K562 (cell line): Measurements from ENCODE around the gene LSM14B. TPM values are rescaled to one million over a fixed set of nuclear protein-coding genes. Genes with fewer than 3 reads are reported as not detected.
A peak's percentile ranks its signal among the peaks of the same experiment; 100 is the strongest.

Experiments used
- ATAC-seq: fragments of 200-7000 bp; cut with Tn5 transposase; 3 replicates; pipeline ENCODE4 v1.9.1; 2020; ENCODE audit warnings: moderate library complexity
- BruUV-seq: library from RNA; stranded (reverse); fragments of 400-500 nt; replicated peaks from 2 replicates; lab custom pipeline; 2021; lab: Mats Ljungman, UMichigan
- CTCF ChIA-PET: fragments of 300-600 bp; formaldehyde crosslinking; extraction: SDS; loops from one replicate; lab custom pipeline; 2021; ENCODE audit warnings: low intra/inter-chr PET ratio; lab: Yijun Ruan, JAX
- POLR2A ChIA-PET: fragments of 300-600, 350-650 bp; sonication (Branson Sonifier 250); formaldehyde crosslinking; extraction: SDS; loops from one replicate; lab custom pipeline; 2021; ENCODE audit warnings: antibody characterized with exemption, inconsistent platforms; lab: Yijun Ruan, JAX
- DNase-seq, 4 experiments: peaks; one replicate each; pipeline versions ENCODE4 v3.0.0 to v3.0.0-alpha.2; 2011 to 2018; ENCODE audit warnings: low spot score in 3 of 4, mixed read lengths in 3 of 4; ENCODE audit errors: extremely low read depth in 1 of 4
- FAIRE-seq: peaks from 2 replicates; lab custom pipeline; 2011; peaks lifted over from hg19 to GRCh38; lab: Jason Lieb, UNC
- H2AFZ ChIP-seq: 2 replicates; pipeline ENCODE4 v1.6.0; 2011; ENCODE audit warnings: low read depth, low read length, control low read depth, inconsistent platforms
- H3K27ac ChIP-seq: fragments of 200-600 bp; 3 replicates; pipeline ENCODE4 v1.8.0; 2011; ENCODE audit warnings: low read depth, mild to moderate bottlenecking, control low read depth, inconsistent platforms, low read length, moderate library complexity, mixed read lengths; ENCODE audit errors: extremely low read depth
- H3K27me3 ChIP-seq, 2 experiments: fragments of 300-600 bp in 1 of 2; 2 replicates in 1 of 2; 3 replicates in 1 of 2; pipeline versions ENCODE4 v1.6.0 to v1.8.0; 2011; ENCODE audit warnings: inconsistent platforms in 2 of 2, low read length in 2 of 2, mild to moderate bottlenecking in 1 of 2, mixed read lengths in 1 of 2, moderate library complexity in 1 of 2; ENCODE audit not compliant: control insufficient read depth in 2 of 2, insufficient read depth in 2 of 2
- H3K36me3 ChIP-seq: fragments of 300-600 bp; 3 replicates; pipeline ENCODE4 v1.8.0; 2011; ENCODE audit warnings: mild to moderate bottlenecking, low read length, inconsistent platforms; ENCODE audit not compliant: control insufficient read depth, insufficient read depth
- H3K4me1 ChIP-seq, 2 experiments: fragments of 200-600 bp in 1 of 2; replicated peaks in 1 of 2; 2 replicates in 1 of 2; 3 replicates in 1 of 2; pipeline versions ENCODE4 v1.5.1 to v1.8.0; 2011; ENCODE audit warnings: inconsistent platforms in 2 of 2, low read length in 2 of 2, mild to moderate bottlenecking in 1 of 2, mixed read lengths in 1 of 2, moderate library complexity in 1 of 2; ENCODE audit not compliant: control insufficient read depth in 2 of 2, insufficient read depth in 2 of 2
- H3K4me2 ChIP-seq: 2 replicates; pipeline ENCODE4 v1.6.1; 2011; ENCODE audit warnings: low read length, control low read depth, inconsistent platforms, mixed read lengths; ENCODE audit not compliant: insufficient read depth
- H3K4me3 ChIP-seq: fragments of 200-600 bp; sonication (generic), shearing (Covaris generic); 2 replicates; pipeline ENCODE4 v1.5.1; 2016; ENCODE audit warnings: control low read depth, inconsistent platforms
- H3K79me2 ChIP-seq: fragments of 200-600 bp; 3 replicates; pipeline ENCODE4 v1.8.0; 2011; ENCODE audit warnings: low read length, inconsistent platforms; ENCODE audit not compliant: control insufficient read depth, insufficient read depth
- H3K9ac ChIP-seq, 2 experiments: 2 replicates each; pipeline versions ENCODE4 v1.6.0 to v1.6.1; 2011; ENCODE audit warnings: low read depth in 2 of 2, low read length in 2 of 2, control low read depth in 1 of 2, inconsistent platforms in 1 of 2, mild to moderate bottlenecking in 1 of 2, mixed read lengths in 1 of 2; ENCODE audit not compliant: insufficient read depth in 1 of 2
- H3K9me1 ChIP-seq: one replicate; pipeline ENCODE4 v1.6.0; 2011; ENCODE audit warnings: inconsistent platforms, mild to moderate bottlenecking, low read length, moderate library complexity; ENCODE audit not compliant: control insufficient read depth, insufficient read depth
- H3K9me3 ChIP-seq: replicated peaks from 2 replicates; pipeline ENCODE4 v1.5.1; 2011; ENCODE audit warnings: low read depth, low read length, inconsistent platforms; ENCODE audit not compliant: control insufficient read depth, insufficient read depth
- H4K20me1 ChIP-seq: replicated peaks from 2 replicates; pipeline ENCODE4 v1.6.1; 2011; ENCODE audit warnings: low read length, inconsistent platforms, mixed read lengths; ENCODE audit not compliant: control insufficient read depth, insufficient read depth
- CHD1 ChIP-seq: fragments of 200-600 bp; sonication (generic); IDR thresholded peaks from one replicate; pipeline ENCODE4 v1.6.1; 2012; ENCODE audit warnings: mild to moderate bottlenecking, moderate library complexity, low read length, inconsistent platforms
- EGR1 ChIP-seq: fragments of 450-650 bp; conservative IDR thresholded peaks from 2 replicates; pipeline ENCODE4 v1.6.1; 2017; ENCODE audit warnings: mild to moderate bottlenecking
- ERF ChIP-seq: fragments of 450-650 bp; formaldehyde crosslinking; IDR thresholded peaks from 2 replicates; pipeline ENCODE4 v1.4.0; 2020; ENCODE audit warnings: mild to moderate bottlenecking, mixed read lengths
- FIP1L1 ChIP-seq: fragments of 200-400 bp; formaldehyde crosslinking; IDR thresholded peaks from 2 replicates; pipeline ENCODE4 v1.6.1; 2018; ENCODE audit warnings: mild to moderate bottlenecking, low read depth, low read length; ENCODE audit not compliant: poor library complexity, severe bottlenecking
- FOXM1 ChIP-seq, 2 experiments: fragments of 450-650 bp in 1 of 2; sonication (generic) in 1 of 2; formaldehyde crosslinking in 1 of 2; IDR thresholded peaks; 2 replicates each; pipeline versions ENCODE4 v1.6.1 to v1.9.0; 2017 to 2022; ENCODE audit warnings: low read depth in 2 of 2, mild to moderate bottlenecking in 2 of 2, missing genetic modification reagents in 1 of 2, moderate library complexity in 1 of 2
- HCFC1 ChIP-seq: IDR thresholded peaks from 2 replicates; pipeline ENCODE4 v1.6.1; 2012; ENCODE audit warnings: low read depth, low read length, improper control_type of control experiment
- MTA1 ChIP-seq: fragments of 450-650 bp; IDR thresholded peaks from 2 replicates; pipeline ENCODE4 v1.6.1; 2017; ENCODE audit warnings: borderline replicate concordance
- PHB ChIP-seq: fragments of 250-450 bp; sonication (Bioruptor Pico); IDR thresholded peaks from 2 replicates; pipeline ENCODE4 v1.5.0; 2021
- POLR2G ChIP-seq: fragments of 200-400 bp; formaldehyde crosslinking; IDR thresholded peaks from 2 replicates; pipeline ENCODE4 v1.6.1; 2017; ENCODE audit warnings: low read depth, mild to moderate bottlenecking, antibody characterized with exemption, low read length, moderate library complexity
- RBFOX2 ChIP-seq: fragments of 200-400 bp; formaldehyde crosslinking; IDR thresholded peaks from 2 replicates; pipeline ENCODE4 v1.6.1; 2017; ENCODE audit warnings: low read depth, mild to moderate bottlenecking, low read length, moderate library complexity
- RBM15 ChIP-seq: fragments of 200-400 bp; formaldehyde crosslinking; IDR thresholded peaks from 2 replicates; pipeline ENCODE4 v1.6.1; 2018; ENCODE audit warnings: mild to moderate bottlenecking, low read length, moderate library complexity; ENCODE audit not compliant: insufficient read depth
- TSHZ1 ChIP-seq: fragments of 250-450 bp; sonication (Bioruptor Pico); IDR thresholded peaks from 2 replicates; pipeline ENCODE4 v1.4.0; 2020; ENCODE audit warnings: mild to moderate bottlenecking, moderate library complexity
- U2AF2 ChIP-seq: fragments of 200-400 bp; formaldehyde crosslinking; optimal IDR thresholded peaks from 2 replicates; pipeline ENCODE3; 2017; ENCODE audit warnings: low read depth, mild to moderate bottlenecking, low read length
- ZBTB43 ChIP-seq: sonication (generic); formaldehyde crosslinking; IDR thresholded peaks from 2 replicates; pipeline ENCODE4 v1.8.0; 2023; ENCODE audit warnings: mild to moderate bottlenecking, missing genetic modification reagents
- WGBS: fragments of 100-300 bp; shearing (Covaris generic); methylation state at CpG from one replicate; pipeline ENCODE4 v1.1.6; 2016; ENCODE audit warnings: low coverage, mixed read lengths; ENCODE audit not compliant: insufficient coverage; ENCODE audit errors: missing lambda C conversion rate; 5-methylcytosine and 5-hydroxymethylcytosine counted together
- in situ Hi-C: fragments of 300-500 bp; cut with MboI; formaldehyde crosslinking; loops from 4 replicates; pipeline ENCODE4 v1.15.0; 2018; ENCODE audit warnings: inconsistent platforms, mixed read lengths
- intact Hi-C: fragments of 100-400 bp; cut with micrococcal nuclease; formaldehyde crosslinking; loops from 2 replicates; pipeline ENCODE4 v1.14.2; 2022
- polyA plus RNA-seq, 8 experiments: library from polyadenylated mRNA; depleted of rRNA in 4 of 8; stranded (reverse) in 5 of 8; unstranded in 3 of 8; fragments of >200 nt; fragmentation: Nextera tagmentation in 2 of 8; fragmentation: Illumina TruSeq in 1 of 8; extraction: Ambion mirVana in 2 of 8; extraction: Trizol in 1 of 8; gene quantifications; 2 replicates each; pipeline versions ENCODE4 v1.2.1 to v1.2.3, GENCODE V29; 2011 to 2014; ENCODE audit warnings: inconsistent platforms in 1 of 8, missing spikeins in 1 of 8
- total RNA-seq, 7 experiments: library from RNA; depleted of rRNA in 6 of 7; stranded (reverse); fragments of >200 nt in 6 of 7; fragmentation: Illumina TruSeq in 2 of 7; extraction: Trizol in 2 of 7; gene quantifications; 2 replicates each; pipeline versions ENCODE4 v1.2.1 to v1.2.3, GENCODE V29; 2011 to 2021; ENCODE audit warnings: low replicate concordance in 1 of 7

The LSM14B gene
- total and polyA plus RNA-seq, 9 of the 15 experiments (the other 6 are each of a cell fraction or from before 2014, with no cell fraction given) = 0.66 to 36.0 (median 20.2) TPM

- peaks cover 82% of the 10 kb centered on the region for H3K79me2 ChIP-seq
- FAIRE-seq = no peak
- WGBS = 1% methylated on average over 43 of the region's 71 CpGs
- in situ Hi-C loops (no loop called here), intact Hi-C loops (loop anchor here (5.0 to 10.0 kb wide), 4 partner anchors 75 to 242 kb away; partner anchors contain the start of genes RPS21 and TAF4)
- peak overlapping the region; percentile 80 for H3K4me2 ChIP-seq
- H2AFZ ChIP-seq = peak overlapping the region; percentile 53; the same call in 1 of the 2 replicates
- POLR2A ChIA-PET = interaction anchor here (0.6 to 2.3 kb wide), 9 partner anchors 8 to 123 kb away, joined by 3 to 10 read pairs (median 4); partner anchors contain the start of gene LSM14B
- BruUV-seq = no TSS peak
- H3K4me1 ChIP-seq = peaks cover 33 to 49% of the 10 kb centered on the region in 2 experiments; a peak in 4 of 5 replicates
- H3K27me3 ChIP-seq = no peaks in the 10 kb centered on the region
- CTCF ChIA-PET = no interaction called here
- peak overlapping the region; percentile 89 for H3K4me3 ChIP-seq
- no peaks in the 10 kb centered on the region for H3K9me3 ChIP-seq
- DNase-seq = peak in 2 of 4 experiments; percentile 29 to 40
- H3K9ac ChIP-seq = peak overlapping the region; percentile 90 to 97
- peak overlapping the region; percentile 91 for H3K27ac ChIP-seq
- peak; percentile 30; the same call in 2 of the 3 replicates for ATAC-seq
- peaks cover 72% of the 10 kb centered on the region for H3K36me3 ChIP-seq
- peaks cover 48% of the 10 kb centered on the region for H4K20me1 ChIP-seq
- H3K9me1 ChIP-seq = no peaks in the 10 kb centered on the region
- TF ChIP-seq FIP1L1 = peak; percentile 27
- TF ChIP-seq RBFOX2 = peak; percentile 49
- TF ChIP-seq EGR1 = peak; percentile 22; the same call in 1 of the 2 replicates
- TF ChIP-seq RBM15 = no peak
- no peak for TF ChIP-seq U2AF2
- no peak for TF ChIP-seq FOXM1 (IDR thresholded peaks at IDR 0.05; ENCODE audit: low read depth)
- no peak for TF ChIP-seq FOXM1 (CRISPR knock-in tag; IDR thresholded peaks at IDR 0.05; ENCODE audit: low read depth)
- no peak for TF ChIP-seq TSHZ1 (CRISPR knock-in tag)
- no peak for TF ChIP-seq HCFC1
- TF ChIP-seq ERF (CRISPR knock-in tag) = 0 out of 2 replicates have a peak, but pooled peaks have one; percentile 16
- no peak for TF ChIP-seq PHB (CRISPR knock-in tag)
- TF ChIP-seq MTA1 = no peak
- peak; percentile 64; the same call in 1 of the 2 replicates for TF ChIP-seq POLR2G
- no peak for TF ChIP-seq ZBTB43 (CRISPR knock-in tag)
- peak; percentile 87 for TF ChIP-seq CHD1
These were observed 20.2 kb downstream of the LSM14B start for GRCh38 chr20:62142252-62143080.
